ENCODE measurements around the gene NQO2. TPM values are rescaled to one million over a fixed set of nuclear protein-coding genes. Genes with fewer than 3 reads are reported as not detected.
A peak's percentile ranks its signal among the peaks of the same experiment; 100 is the strongest.

Gene NQO2
- total and polyA plus RNA-seq, 2 of the 13 experiments (the other 11 are each of a cell fraction or from before 2014, with no cell fraction given) = 32.2 to 56.5 TPM

- TF ChIP-seq CSRNP1 (CRISPR knock-in tag; IDR thresholded peaks at IDR 0.05) (peak; percentile 41; the same call in 1 of the 2 replicates), ZNF468 (CRISPR knock-in tag; IDR thresholded peaks at IDR 0.05) (no peak), ATF5 (CRISPR knock-in tag; IDR thresholded peaks at IDR 0.05; ENCODE audit: low read depth) (0 out of 2 replicates have a peak, but pooled peaks have one; percentile 38), E2F1 (CRISPR knock-in tag; IDR thresholded peaks at IDR 0.05) (no peak), GRHL1 (CRISPR knock-in tag; conservative IDR thresholded peaks at IDR 0.05) (no peak), TEAD3 (CRISPR knock-in tag; optimal IDR thresholded peaks at IDR 0.05; ENCODE audit: borderline replicate concordance) (peak; percentile 78), ZBTB38 (CRISPR knock-in tag; IDR thresholded peaks at IDR 0.05) (peak; percentile 94), ESRRA (CRISPR knock-in tag; IDR thresholded peaks at IDR 0.05; ENCODE audit: low read depth) (no peak; the same call in 1 of the 2 replicates), BRCA1 (CRISPR knock-in tag; IDR thresholded peaks at IDR 0.05) (0 out of 2 replicates have a peak, but pooled peaks have one; percentile 69), CC2D1A (CRISPR knock-in tag; IDR thresholded peaks at IDR 0.05) (0 out of 2 replicates have a peak, but pooled peaks have one; percentile 92), NCOA1 (CRISPR knock-in tag; IDR thresholded peaks at IDR 0.05) (no peak), KLF9 (CRISPR knock-in tag; IDR thresholded peaks at IDR 0.05; ENCODE audit: low read depth) (no peak), ZNF337 (CRISPR knock-in tag; IDR thresholded peaks at IDR 0.05; ENCODE audit: borderline replicate concordance, low read depth) (no peak; the same call in 1 of the 2 replicates), ZNF451 (CRISPR knock-in tag; IDR thresholded peaks at IDR 0.05) (peak; percentile 47; the same call in 1 of the 2 replicates), HNRNPUL1 (IDR thresholded peaks at IDR 0.05; ENCODE audit: low read depth, low read length) (no peak), ZNF687 (CRISPR knock-in tag; IDR thresholded peaks at IDR 0.05) (peak; percentile 96), SMARCC2 (IDR thresholded peaks at IDR 0.05) (no peak), ARNT2 (CRISPR knock-in tag; IDR thresholded peaks at IDR 0.05; ENCODE audit: low read depth) (peak; percentile 86), NFIC (IDR thresholded peaks at IDR 0.05; ENCODE audit: low read length) (no peak), ZSCAN12 (CRISPR knock-in tag; IDR thresholded peaks at IDR 0.05) (no peak), ZSCAN29 (CRISPR knock-in tag; conservative IDR thresholded peaks at IDR 0.05) (no peak)
Observed at GRCh38 chr6:2952557-2953095, 47.1 kb upstream of the NQO2 start (continued).
